ENCODE measurements around the gene C9orf43. TPM values are rescaled to one million over a fixed set of nuclear protein-coding genes. Genes with fewer than 3 reads are reported as not detected.

The C9orf43 gene
- total and polyA plus RNA-seq, 9 of the 15 experiments (the other 6 are each of a cell fraction or from before 2014, with no cell fraction given), result 0.21 to 0.58 (median 0.33) TPM

GRCh38 chr9:113417370-113417769, 6.8 kb downstream of the C9orf43 start:
- no peaks in the 10 kb centered on the region for H3K36me3 ChIP-seq (ENCODE audit: control insufficient read depth, insufficient read depth, low read length)
- no peaks in the 10 kb centered on the region for H3K9me1 ChIP-seq (ENCODE audit: control insufficient read depth, insufficient read depth, low read length)
- H2AFZ ChIP-seq (ENCODE audit: low read depth, low read length), result peak overlapping the region; percentile 36; the same call in 1 of the 2 replicates
- no peaks in the 10 kb centered on the region; a peak in 1 of 5 replicates for H3K4me1 ChIP-seq (replicated peaks in 1 of 2; ENCODE audit: control insufficient read depth in 2 of 2, insufficient read depth in 2 of 2, low read length in 2 of 2)
- intact Hi-C loops (cut with micrococcal nuclease) (no loop called here), in situ Hi-C loops (cut with MboI) (no loop called here)
- no peak overlapping the region for H3K27ac ChIP-seq (ENCODE audit: extremely low read depth, low read depth, low read length)
- H3K9ac ChIP-seq (ENCODE audit: insufficient read depth in 1 of 2, low read depth in 2 of 2, low read length in 2 of 2), result no peak overlapping the region
- peak in 1 of 4 experiments; percentile 44 for DNase-seq (ENCODE audit: extremely low read depth in 1 of 4, low spot score in 3 of 4)
- TF ChIP-seq SMC3 (conservative IDR thresholded peaks at IDR 0.05; ENCODE audit: insufficient read depth, low read depth, low read length), result 0 out of 2 replicates have a peak, but pooled peaks have one; percentile 22
- TF ChIP-seq ZNF408 (CRISPR knock-in tag; IDR thresholded peaks at IDR 0.05; ENCODE audit: low read depth), result no peak
- peak in 2 of 3 experiments; percentile 34 to 42; a peak in 3 of 6 replicates for TF ChIP-seq CTCF (IDR thresholded peaks at IDR 0.05 in 2 of 3, conservative IDR thresholded peaks at IDR 0.05 in 1 of 3; ENCODE audit: insufficient read depth in 2 of 3, low read depth in 1 of 3, low read length in 3 of 3)
- TF ChIP-seq DDX20 (tag; IDR thresholded peaks at IDR 0.05; ENCODE audit: low read depth), result no peak
- peak; percentile 11 to 44; a peak in 1 of 4 replicates for TF ChIP-seq RAD21 (CRISPR knock-in tag; conservative IDR thresholded peaks at IDR 0.05 in 1 of 2, IDR thresholded peaks at IDR 0.05 in 1 of 2)
- TF ChIP-seq NCOA6 (IDR thresholded peaks at IDR 0.05), result no peak
- TF ChIP-seq RFX1 (IDR thresholded peaks at IDR 0.05), result no peak
- TF ChIP-seq DLX4 (CRISPR knock-in tag; IDR thresholded peaks at IDR 0.05), result no peak
- peak; percentile 44 for TF ChIP-seq CTCFL (IDR thresholded peaks at IDR 0.05; ENCODE audit: borderline replicate concordance, insufficient read depth, low read depth, low read length, poor library complexity, severe bottlenecking)
- peak; percentile 66 for FAIRE-seq
- H3K9me3 ChIP-seq (replicated peaks; ENCODE audit: control insufficient read depth, insufficient read depth, low read depth, low read length), result no peaks in the 10 kb centered on the region
- CTCF ChIA-PET (ENCODE audit: low intra/inter-chr PET ratio), result no interaction called here
- ATAC-seq, result peak; percentile 82
- no peak overlapping the region for H3K4me2 ChIP-seq (ENCODE audit: insufficient read depth, low read length)
- no peak overlapping the region for H3K4me3 ChIP-seq
- no peaks in the 10 kb centered on the region for H3K27me3 ChIP-seq (ENCODE audit: control insufficient read depth in 2 of 2, insufficient read depth in 2 of 2, low read length in 2 of 2)
- no peaks in the 10 kb centered on the region for H4K20me1 ChIP-seq (replicated peaks; ENCODE audit: control insufficient read depth, insufficient read depth, low read length)
- POLR2A ChIA-PET, result no interaction called here
- H3K79me2 ChIP-seq (ENCODE audit: control insufficient read depth, insufficient read depth, low read length), result no peaks in the 10 kb centered on the region
- 32% methylated on average over 4 of the region's 4 CpGs for WGBS (ENCODE audit: insufficient coverage, low coverage, missing lambda C conversion rate)
- no TSS peak for BruUV-seq (replicated peaks)
